GM19455 (cell line): ENCODE results near the gene CTNND2.

Source experiments
- ATAC-seq: cut with Tn5 transposase; IDR thresholded peaks from one replicate; pipeline ENCODE4 v1.9.1; 2021; ENCODE audit not compliant: unreplicated experiment

CTNND2 gene

GRCh38 chr5:11904265-11904906 is at the start of gene CTNND2:
CTNND2 (minus strand) TSS chr5:11904446; CDS start chr5:11903853, 593 bp downstream.
- no peak for ATAC-seq

DNA sequence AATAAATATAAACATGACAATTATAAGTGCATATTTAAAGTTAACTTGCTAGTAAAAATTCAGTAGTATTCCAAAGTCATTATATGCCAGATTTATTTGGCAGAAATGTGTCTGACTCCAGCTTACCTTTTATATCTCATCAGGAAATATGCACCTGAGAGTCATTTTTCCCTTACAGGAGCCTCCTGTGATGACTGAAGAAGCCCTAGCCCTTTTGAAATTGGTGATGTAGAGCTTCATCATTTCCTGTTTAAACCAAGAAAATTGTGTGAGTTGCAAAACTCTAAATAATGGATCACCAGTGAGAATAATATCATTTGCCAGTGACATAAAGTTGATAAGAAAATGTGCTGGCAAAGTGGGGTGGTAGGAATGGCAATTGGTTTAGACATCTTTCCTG is 42.1 kb upstream of the CTNND2 start:
- ATAC-seq: no peak

GRCh38 chr5:11941566-11941965 is 37.3 kb upstream of the CTNND2 start:
- ATAC-seq: no peak

DNA sequence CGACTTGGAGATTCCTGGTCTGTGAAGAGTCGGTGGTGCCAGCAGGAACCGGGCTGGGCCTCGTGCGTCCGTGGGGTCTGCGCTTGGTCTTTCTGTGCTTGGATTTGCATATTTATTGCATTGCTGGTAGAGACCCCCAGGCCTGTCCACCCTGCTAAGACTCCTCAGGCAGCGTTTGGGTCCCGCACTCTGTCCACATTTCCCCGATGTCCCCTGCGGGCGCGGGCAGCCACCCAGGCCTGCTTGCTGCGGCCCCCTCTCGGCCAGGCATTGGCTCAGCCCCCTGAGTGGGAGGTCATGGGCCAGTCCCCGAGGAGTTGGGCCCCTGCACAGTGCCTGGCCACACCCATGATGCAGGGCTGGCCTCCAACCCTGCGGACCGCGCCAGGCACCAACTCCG is 27.4 kb upstream of the CTNND2 start:
- no peak for ATAC-seq

- ATAC-seq: no peak
These were observed 24.7 kb upstream of the CTNND2 start for GRCh38 chr5:11928909-11929308.

- ATAC-seq: no peak
These were observed 21.5 kb upstream of the CTNND2 start for GRCh38 chr5:11925701-11926100.

GRCh38 chr5:11922394-11922793 is 18.1 kb upstream of the CTNND2 start:
- ATAC-seq: no peak

DNA sequence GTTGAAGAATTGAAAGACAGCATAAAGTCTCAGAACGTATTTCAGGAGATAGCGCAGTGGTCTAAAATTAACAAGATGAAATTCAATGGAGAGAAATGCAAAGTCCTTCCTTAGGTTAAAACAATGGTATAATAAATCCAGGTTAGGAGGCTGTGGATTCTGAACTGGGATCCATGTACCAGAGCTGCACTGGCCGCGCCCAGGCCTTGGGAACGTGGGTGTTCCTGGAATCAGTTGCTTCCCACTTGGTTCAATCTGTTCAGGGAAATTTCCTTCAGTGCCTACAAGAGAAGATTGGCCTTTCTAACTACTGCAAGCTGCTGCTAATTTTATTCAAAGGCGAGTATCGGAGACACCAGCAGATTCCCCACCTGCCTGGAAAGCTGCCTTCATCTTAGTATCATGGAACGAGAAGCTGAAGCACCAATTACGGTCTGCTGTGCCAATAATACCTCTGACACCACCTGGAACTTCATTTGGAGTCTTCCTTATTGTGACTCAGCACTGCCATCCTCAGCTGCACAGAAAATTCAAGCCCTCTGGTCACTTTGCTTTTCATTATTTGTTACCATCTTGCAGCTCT is 14.3 kb upstream of the CTNND2 start:
- no peak for ATAC-seq

- ATAC-seq: no peak
These were observed 5.2 kb upstream of the CTNND2 start for GRCh38 chr5:11909471-11909870.

DNA sequence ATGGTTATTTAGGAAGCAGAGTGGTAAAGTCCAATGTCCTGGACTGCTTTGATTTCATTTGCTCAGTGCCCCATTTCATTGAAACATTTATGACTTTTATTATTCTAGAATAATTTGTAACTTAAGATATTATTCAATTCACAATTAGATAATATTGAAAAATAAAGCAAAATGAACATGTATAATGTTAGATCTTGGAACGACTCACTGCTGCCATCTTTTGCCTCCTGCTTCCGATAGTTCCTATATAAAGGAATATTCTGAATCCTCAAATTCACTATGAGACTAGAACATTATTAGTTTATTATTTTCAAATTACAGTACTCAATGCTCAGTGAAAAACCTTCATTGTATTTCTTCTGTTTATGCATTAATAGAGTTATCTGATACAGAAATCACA is 2.3 kb upstream of the CTNND2 start:
- ATAC-seq: no peak

DNA sequence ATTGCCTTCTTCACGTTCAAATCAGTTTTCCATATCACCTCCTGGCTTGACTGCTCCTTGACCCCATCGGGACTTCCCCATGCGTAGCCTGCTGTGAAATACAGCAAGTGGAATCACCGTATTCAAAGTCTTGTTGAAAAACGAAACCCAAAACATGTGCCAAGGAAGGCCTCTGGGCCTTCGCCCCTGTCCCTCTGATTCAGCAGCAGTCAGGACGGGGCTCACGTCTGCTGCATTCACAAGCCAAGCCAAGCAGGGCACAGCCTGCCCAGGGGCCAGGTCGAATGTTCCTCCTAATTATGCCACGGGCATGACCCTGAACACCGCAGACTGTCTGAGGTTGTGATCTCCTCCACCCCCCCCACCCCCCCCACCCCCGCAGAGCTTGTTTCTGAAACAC is 960 bp upstream of the CTNND2 start:
- ATAC-seq: no peak

DNA sequence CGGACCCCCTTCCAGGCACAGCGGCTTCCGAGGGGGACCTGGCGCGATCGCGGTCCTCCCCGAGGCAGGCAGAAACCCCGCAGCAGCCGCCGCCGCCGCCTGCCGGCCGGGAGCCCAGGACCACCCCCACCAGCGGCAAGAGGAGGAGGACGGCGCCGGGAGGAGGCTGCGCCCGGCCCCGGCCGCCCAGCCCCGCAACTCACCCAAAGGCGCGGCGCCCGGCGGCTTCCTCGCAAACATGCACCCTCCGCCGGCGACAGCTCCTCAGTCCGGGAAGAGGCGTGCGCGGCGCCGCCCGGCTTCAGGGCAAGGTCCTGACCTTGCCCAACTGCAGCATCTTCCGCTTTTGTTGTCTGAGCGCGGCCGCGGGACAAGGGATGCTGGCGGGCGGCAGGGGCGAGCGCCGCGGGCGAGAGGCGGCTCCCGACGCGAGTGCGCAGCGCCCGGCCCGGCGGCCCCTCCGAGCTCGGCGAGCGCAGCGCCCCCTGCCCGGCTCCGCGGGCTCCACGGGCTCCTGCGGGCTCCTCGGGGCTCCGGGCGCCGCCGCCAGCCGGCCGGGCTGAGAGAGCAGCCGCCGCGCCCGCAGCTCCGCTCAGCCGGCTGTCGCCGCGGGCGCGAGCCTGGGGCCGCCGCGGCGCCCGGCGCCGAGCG is 507 bp downstream of the CTNND2 start:
- no peak for ATAC-seq

GRCh38 chr5:11903121-11903613 is 1.1 kb downstream of the CTNND2 start:
- ATAC-seq: no peak

DNA sequence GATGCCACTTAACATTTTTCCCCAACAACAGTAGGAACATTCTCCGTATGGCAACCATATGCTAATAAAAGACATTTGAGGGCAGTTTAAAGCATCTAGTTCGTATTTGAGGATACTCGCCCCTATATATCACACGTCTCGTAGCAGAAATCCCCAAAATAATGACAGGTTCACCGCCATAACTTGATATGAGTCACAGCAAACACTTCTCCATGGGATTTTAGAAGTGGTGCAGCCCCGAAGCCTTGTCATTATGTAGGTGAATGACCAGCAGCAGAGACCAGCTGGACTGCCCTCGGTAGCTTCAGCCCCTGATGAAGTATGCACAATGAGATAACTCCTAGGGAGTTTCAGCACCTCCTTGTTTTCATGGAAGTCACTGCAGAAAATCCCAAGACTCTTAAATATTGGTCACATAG is 2.0 kb downstream of the CTNND2 start:
- ATAC-seq: no peak

DNA sequence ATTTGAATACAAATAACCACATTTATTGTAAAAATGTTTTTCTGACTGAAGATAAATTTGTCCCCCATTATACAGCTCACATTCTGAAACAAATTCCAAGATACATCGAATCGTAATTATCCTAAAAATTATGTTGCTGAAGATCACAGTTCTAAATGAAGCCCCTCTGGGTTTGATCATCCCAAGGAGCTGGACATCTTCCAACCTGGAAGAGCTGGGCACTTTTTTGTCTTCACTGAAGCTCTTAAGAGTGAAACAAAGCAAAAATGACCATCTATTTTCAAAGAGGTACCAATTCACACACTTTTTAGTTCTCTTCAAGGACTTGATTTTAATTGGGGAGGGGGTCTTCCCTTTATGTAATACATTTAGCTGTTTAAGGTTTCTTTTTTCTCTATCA is 5.5 kb downstream of the CTNND2 start:
- ATAC-seq: no peak

DNA sequence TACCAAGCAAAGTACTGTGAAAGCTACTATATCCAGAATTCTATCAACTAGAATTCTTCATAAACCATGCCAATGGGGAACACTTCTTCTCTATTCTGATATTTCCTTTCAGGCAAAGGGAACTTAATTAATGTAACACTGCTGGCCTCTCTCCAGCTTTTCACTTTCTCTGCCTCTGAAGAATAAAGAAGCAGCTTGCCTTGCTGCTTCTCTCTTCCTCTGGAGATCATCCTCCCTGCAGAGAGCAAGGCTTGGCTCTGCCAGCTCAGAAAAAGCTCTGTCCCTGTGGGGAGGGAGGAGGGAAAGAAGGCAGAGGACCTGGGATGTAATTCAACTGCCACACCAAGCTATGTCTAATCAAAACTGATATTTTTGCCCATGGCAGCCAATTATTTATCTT is 6.5 kb downstream of the CTNND2 start:
- no peak for ATAC-seq

- ATAC-seq: no peak
These were observed 9.3 kb downstream of the CTNND2 start for GRCh38 chr5:11894992-11895391.

DNA sequence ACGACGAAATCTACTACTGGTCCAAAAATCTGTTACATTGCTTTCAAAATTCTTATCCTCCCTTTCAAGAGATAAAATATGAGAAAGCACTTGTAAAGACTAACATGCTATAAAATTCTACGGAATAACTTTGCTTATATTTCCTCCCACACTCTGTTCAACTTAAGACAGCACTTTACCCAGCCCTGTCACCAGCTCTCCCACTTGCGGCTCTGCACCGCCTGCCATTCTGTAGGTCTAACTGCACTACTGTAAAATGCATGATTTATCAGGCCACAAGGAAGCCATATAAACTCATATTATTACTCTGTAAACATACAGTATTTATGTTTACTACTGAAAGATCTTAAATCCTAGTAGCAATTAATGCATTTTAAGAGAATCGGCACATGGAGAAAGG is 11.4 kb downstream of the CTNND2 start:
- ATAC-seq: no peak

- no peak for ATAC-seq
These were observed 13.5 kb downstream of the CTNND2 start for GRCh38 chr5:11890777-11891176.

DNA sequence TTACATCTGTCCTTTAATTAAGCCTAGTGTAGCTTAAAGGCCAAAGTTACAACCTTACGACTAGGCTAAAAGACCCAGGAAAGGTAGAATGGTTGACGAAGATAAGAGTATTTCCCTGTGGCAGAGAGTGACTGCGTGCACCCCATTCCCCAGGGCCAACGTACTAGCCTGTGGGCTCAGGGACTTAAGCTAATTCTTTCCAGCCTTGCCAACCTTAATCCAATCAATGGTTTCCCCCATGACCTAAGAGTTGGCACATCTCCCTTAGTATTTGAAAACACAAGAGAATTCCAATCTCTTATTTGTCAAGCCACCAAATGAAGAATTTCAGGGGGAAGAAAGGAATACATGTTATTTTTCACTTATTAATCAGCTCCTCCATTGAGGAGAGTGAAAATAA is 16.0 kb downstream of the CTNND2 start:
- ATAC-seq: no peak

- no peak for ATAC-seq
These were observed 25.4 kb downstream of the CTNND2 start for GRCh38 chr5:11878814-11879213.

DNA sequence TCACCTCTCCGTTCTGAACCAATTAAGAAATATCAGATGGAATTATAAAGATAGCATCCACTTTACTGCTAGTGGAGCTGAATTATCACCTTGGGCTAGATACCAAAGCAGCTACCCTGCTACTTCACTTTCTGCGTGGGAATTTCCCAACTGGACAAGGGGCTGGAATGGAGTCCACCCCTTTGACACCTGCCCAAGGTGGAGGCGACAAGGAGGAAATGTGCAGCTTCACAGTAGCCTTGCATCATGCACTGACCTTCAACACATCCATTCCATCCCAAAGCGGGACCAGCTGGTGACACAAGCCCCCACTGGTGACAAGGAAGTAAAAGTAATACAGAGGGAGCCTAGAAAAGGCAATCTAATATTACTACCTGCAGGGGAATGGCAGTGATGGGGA is 30.7 kb downstream of the CTNND2 start:
- no peak for ATAC-seq
